ENCODE measurements around the gene FOXJ3. TPM values are rescaled to one million over a fixed set of nuclear protein-coding genes. Genes with fewer than 3 reads are reported as not detected.

The FOXJ3 gene
- total and polyA plus RNA-seq, 2 of the 4 experiments (the other 2 are of a cell fraction) = 16.7 to 30.5 TPM

DNA sequence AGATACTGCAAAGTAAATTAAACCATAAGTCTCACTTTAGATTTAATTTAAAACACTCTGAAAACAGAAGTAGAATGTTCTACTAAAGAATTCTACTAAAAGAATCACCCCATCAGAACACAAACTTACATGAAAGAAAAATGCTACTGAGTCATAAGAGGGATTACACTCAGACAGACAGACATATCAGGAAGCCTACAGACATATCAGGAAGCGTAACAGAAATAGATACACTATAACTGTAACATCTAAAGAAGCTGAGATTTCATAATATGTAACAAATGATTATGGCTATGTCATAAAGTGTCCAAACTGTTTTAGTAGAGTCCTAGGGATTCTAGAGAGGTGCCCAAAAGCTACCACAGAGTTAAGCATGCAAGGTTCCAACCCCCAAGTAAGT lies 23.9 kb downstream of the FOXJ3 start:
- H4K5ac ChIP-seq (ENCODE audit: low read depth, low read length) = no peak overlapping the region
- in situ Hi-C loops (cut with MboI; ENCODE audit: low sequenced_read_pairs) (no loop called here), intact Hi-C loops (cut with micrococcal nuclease) (no loop called here), dilution Hi-C loops (cut with HindIII; ENCODE audit: low sequenced_read_pairs, unreplicated experiment) (no loop called here)
- TF ChIP-seq FOS (IDR thresholded peaks at IDR 0.05; ENCODE audit: low read depth, low read length) = no peak
- TF ChIP-seq RFX5 (IDR thresholded peaks at IDR 0.05; ENCODE audit: low read depth, low read length) = no peak
- TF ChIP-seq, protein P1, sequence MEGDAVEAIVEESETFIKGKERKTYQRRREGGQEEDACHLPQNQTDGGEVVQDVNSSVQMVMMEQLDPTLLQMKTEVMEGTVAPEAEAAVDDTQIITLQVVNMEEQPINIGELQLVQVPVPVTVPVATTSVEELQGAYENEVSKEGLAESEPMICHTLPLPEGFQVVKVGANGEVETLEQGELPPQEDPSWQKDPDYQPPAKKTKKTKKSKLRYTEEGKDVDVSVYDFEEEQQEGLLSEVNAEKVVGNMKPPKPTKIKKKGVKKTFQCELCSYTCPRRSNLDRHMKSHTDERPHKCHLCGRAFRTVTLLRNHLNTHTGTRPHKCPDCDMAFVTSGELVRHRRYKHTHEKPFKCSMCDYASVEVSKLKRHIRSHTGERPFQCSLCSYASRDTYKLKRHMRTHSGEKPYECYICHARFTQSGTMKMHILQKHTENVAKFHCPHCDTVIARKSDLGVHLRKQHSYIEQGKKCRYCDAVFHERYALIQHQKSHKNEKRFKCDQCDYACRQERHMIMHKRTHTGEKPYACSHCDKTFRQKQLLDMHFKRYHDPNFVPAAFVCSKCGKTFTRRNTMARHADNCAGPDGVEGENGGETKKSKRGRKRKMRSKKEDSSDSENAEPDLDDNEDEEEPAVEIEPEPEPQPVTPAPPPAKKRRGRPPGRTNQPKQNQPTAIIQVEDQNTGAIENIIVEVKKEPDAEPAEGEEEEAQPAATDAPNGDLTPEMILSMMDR (conservative IDR thresholded peaks at IDR 0.05; ENCODE audit: low read depth, low read length) = no peak
- TF ChIP-seq RAD21 (IDR thresholded peaks at IDR 0.05; ENCODE audit: low read length) = no peak
- TF ChIP-seq, protein P2, sequence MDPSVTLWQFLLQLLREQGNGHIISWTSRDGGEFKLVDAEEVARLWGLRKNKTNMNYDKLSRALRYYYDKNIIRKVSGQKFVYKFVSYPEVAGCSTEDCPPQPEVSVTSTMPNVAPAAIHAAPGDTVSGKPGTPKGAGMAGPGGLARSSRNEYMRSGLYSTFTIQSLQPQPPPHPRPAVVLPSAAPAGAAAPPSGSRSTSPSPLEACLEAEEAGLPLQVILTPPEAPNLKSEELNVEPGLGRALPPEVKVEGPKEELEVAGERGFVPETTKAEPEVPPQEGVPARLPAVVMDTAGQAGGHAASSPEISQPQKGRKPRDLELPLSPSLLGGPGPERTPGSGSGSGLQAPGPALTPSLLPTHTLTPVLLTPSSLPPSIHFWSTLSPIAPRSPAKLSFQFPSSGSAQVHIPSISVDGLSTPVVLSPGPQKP (IDR thresholded peaks at IDR 0.05; ENCODE audit: borderline replicate concordance, low read depth, low read length) = no peak
- no peak overlapping the region for H3K18ac ChIP-seq (ENCODE audit: low read depth, low read length)
- H4K91ac ChIP-seq (ENCODE audit: insufficient read depth, low read depth, low read length) = no peak overlapping the region
- no peak overlapping the region for H2BK5ac ChIP-seq (ENCODE audit: low read depth, low read length, poor library complexity, severe bottlenecking)
- H4K8ac ChIP-seq (ENCODE audit: low read depth in 2 of 2, low read length in 2 of 2) = no peak overlapping the region
- peaks cover 9% of the 10 kb centered on the region for H3K9me1 ChIP-seq (ENCODE audit: insufficient read depth, low read length)
- DNase-seq (peak; percentile 26), ATAC-seq (ENCODE audit: low read depth) (peak; percentile 66)
- H3K4ac ChIP-seq (ENCODE audit: low read depth, low read length) = no peak overlapping the region
- no peak overlapping the region for H3K4me3 ChIP-seq (ENCODE audit: insufficient read depth, low read depth, low read length)
- H3K56ac ChIP-seq (ENCODE audit: extremely low read depth, insufficient read depth, low read length) = no peak overlapping the region
- no peaks in the 10 kb centered on the region for H3K9me3 ChIP-seq (ENCODE audit: control insufficient read depth, insufficient read depth, low read length)
- no peak overlapping the region for H3K14ac ChIP-seq (replicated peaks; ENCODE audit: low read depth, low read length)
- no peak overlapping the region for H2BK15ac ChIP-seq (ENCODE audit: low read depth, low read length)
- no TSS peak for BruUV-seq (replicated peaks)
- no peak overlapping the region for H2AK5ac ChIP-seq (ENCODE audit: low read depth, low read length)
- peaks cover 24 to 58% of the 10 kb centered on the region in 2 experiments for H3K79me1 ChIP-seq (ENCODE audit: low read depth in 1 of 2, low read length in 2 of 2)
- no peak overlapping the region; the same call in 1 of the 2 replicates for H3K4me2 ChIP-seq (ENCODE audit: low read depth, low read length)
- H3K9ac ChIP-seq (ENCODE audit: low read depth, low read length) = no peak overlapping the region
- H3K23ac ChIP-seq (ENCODE audit: low read depth, low read length) = no peak overlapping the region
- peaks cover 2% of the 10 kb centered on the region for H3K36me3 ChIP-seq (ENCODE audit: control insufficient read depth, insufficient read depth, low read length)
- no peaks in the 10 kb centered on the region for H3K27me3 ChIP-seq (ENCODE audit: control insufficient read depth, insufficient read depth, low read length)
- H3K27ac ChIP-seq (ENCODE audit: insufficient read depth, low read length) = no peak overlapping the region
- no CpG with 5 or more reads among the region's 1 CpG for WGBS, 2 experiments (ENCODE audit: extremely low coverage in 2 of 2, insufficient read length in 1 of 2)
- H2BK20ac ChIP-seq (ENCODE audit: low read depth, low read length) = no peak overlapping the region
- H4K20me1 ChIP-seq (ENCODE audit: insufficient read depth, low read length) = peaks cover 67% of the 10 kb centered on the region
- no peak overlapping the region for H2BK120ac ChIP-seq (ENCODE audit: low read depth, low read length)
- no peak overlapping the region for H2AK9ac ChIP-seq (replicated peaks; ENCODE audit: low read depth, low read length, poor library complexity)
- no peak overlapping the region for H2AFZ ChIP-seq (replicated peaks; ENCODE audit: low read length, poor library complexity)
- ChIA-PET CTCF (no interaction called here), POLR2A (ENCODE audit: unreplicated experiment) (no interaction called here)
- H3K4me1 ChIP-seq (ENCODE audit: control insufficient read depth, insufficient read depth, low read length) = peaks cover 5% of the 10 kb centered on the region

Data from IMR-90 (cell line).